GM18517 (cell line): Measurements from ENCODE around the gene FARS2.

Experiments
- ATAC-seq: cut with Tn5 transposase; IDR thresholded peaks from one replicate; pipeline ENCODE4 v1.9.1; 2021; ENCODE audit warnings: mild to moderate bottlenecking, moderate library complexity; ENCODE audit not compliant: unreplicated experiment

The FARS2 gene

GRCh38 chr6:5707281-5708045, 446.1 kb downstream of the FARS2 start:
- no peak for ATAC-seq

- ATAC-seq = no peak
These were observed 449.2 kb downstream of the FARS2 start for GRCh38 chr6:5710516-5710915.

DNA sequence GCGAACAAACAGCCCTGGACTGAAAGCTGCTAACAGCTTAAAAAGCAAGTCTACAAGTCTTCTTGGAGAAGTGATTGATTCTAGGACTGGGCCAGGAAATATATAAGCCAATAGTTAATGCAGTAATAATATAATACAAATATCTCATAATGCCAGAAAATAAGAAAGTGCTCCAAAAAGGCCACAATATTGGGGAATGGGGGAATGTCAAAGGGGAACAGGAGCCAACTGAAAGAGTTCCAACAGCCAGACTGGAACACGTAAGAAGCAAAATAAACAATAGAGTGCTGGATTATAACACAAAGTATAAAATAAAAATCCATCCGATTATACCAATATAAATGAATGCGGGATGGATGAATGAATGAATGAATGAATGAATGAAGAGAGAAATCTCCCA, 449.6 kb downstream of the FARS2 start:
- no peak for ATAC-seq

GRCh38 chr6:5712349-5713215, 451.3 kb downstream of the FARS2 start:
- ATAC-seq = no peak

GRCh38 chr6:5713519-5713918, 452.2 kb downstream of the FARS2 start:
- ATAC-seq = no peak

- no peak for ATAC-seq
These were observed 457.1 kb downstream of the FARS2 start for GRCh38 chr6:5718231-5718947.

DNA sequence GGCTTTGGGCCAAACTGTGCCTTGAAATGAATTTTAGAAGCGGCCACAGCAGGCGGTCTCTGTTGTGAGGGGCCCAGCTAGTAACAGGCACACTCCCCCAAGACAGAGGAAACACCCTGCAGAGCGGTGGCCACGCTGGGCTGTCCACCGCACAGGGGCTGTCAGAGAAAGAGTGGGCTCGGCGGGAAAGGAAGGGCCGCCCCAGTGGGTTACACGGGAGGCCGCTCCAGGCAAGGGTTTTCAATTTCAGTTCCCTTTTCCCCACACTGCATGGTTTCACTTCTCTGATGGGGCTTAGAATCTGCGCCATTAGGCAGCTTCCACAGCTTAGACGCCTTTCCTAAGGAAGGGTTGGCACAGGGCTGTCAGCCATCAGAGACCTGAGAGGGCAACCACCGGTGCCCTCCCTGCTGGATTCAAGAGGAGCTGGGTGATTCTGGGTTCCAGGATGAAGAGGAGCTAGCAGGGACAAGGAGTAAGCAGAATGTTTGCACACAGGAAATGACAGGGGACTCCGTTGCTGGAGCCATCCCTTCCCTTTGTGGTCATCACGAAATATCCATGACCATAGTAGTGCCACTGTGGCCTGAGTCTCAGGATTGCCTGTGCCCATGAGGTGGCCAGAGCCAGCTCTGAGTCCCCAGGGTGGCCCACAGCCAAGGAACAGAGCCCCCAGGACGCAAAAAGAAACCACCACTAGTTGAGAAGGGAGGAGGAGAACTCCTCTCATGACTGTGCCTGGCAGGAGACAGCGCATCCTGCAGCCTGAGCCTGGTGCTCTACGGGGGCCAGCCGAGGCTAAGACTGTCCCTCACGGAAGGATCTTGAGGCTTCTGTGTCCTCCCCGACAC, 462.8 kb downstream of the FARS2 start:
- ATAC-seq = peak; percentile 99

GRCh38 chr6:5724911-5725310, 463.6 kb downstream of the FARS2 start:
- ATAC-seq = no peak

- ATAC-seq = no peak
These were observed 465.8 kb downstream of the FARS2 start for GRCh38 chr6:5726976-5727718.

DNA sequence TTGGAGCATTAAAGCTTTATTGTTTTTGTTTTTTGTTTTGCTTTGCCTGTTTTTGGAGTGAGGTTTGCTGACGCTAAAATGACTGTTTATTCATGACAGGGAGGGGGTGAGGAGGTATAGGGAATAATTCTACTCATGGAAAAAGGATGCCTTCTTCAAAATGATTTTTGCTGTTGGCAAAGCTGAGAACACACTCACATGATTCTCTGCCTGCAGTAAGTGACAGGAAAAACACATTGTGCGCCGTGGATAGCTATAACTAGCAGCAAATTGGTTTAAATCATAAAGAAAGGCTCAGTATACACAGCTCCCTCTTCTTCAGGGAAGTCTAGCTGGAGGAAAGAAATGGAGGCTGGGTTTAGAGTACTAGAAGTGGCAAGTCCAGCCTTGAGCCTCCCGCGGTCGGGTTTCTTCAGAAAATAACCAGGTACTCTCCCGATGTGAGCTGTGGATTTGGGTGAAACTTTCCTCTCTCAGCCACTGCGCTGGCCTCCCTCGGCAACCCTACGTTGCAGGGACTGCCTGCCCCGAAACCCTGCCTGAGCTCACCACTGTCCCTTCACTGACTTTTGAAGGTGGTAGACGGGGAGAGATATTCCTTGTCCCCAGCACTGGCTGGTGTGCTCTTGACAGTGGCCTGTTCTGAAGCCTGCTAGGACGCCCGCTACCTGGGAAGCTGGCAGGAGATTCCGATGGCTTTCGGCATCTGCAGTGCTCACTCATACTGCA, 467.2 kb downstream of the FARS2 start:
- ATAC-seq = no peak

DNA sequence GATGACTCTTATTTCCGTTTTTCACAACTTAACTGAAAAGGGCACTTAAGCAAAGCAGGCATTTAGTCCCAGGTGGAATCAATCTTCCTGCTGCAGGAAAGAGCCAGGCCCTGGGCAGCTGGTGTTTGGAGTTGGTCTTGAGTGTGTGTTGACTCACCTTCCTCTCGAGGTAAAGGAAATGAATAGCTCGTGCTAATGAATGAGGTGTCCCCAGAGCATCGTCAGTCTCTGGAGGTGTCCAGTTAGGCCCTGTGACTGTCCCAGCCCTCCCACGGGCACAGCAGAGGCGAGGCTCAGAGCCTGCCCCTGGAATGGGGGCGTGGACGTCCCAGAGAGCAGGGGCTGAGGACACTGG, 467.7 kb downstream of the FARS2 start:
- no peak for ATAC-seq

DNA sequence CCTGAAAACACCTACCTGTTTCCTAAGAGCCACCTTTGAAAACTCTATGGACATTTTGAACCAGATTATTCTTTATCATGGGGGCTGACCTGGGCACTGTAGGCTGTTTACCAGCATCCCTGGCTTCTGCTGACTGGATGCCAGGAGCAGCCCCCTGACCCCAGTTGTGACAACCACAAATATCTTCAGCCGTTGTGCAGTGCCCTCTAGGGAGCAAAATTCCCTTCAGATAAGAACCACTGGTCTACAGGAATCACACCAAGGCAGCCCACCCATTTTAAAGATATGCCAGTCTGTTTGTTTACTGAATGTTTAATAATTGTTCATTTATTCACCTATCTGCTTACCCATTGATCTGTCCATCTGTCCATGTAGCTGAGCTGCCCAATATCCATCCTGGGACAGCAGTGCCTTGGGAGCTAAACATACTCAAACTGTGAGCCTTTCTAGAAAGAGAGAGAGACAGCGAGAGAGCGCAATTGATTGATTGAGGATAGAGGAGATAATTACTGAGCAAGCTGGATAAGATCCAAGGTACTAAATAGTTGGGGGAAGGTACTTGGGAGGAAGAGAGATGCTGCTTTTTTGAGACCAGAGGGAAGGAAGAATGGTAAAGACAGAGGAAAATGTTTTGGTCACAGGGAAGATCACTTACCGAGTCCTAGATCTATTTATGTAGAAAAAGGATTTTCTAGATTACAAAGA, 468.7 kb downstream of the FARS2 start:
- ATAC-seq = no peak

DNA sequence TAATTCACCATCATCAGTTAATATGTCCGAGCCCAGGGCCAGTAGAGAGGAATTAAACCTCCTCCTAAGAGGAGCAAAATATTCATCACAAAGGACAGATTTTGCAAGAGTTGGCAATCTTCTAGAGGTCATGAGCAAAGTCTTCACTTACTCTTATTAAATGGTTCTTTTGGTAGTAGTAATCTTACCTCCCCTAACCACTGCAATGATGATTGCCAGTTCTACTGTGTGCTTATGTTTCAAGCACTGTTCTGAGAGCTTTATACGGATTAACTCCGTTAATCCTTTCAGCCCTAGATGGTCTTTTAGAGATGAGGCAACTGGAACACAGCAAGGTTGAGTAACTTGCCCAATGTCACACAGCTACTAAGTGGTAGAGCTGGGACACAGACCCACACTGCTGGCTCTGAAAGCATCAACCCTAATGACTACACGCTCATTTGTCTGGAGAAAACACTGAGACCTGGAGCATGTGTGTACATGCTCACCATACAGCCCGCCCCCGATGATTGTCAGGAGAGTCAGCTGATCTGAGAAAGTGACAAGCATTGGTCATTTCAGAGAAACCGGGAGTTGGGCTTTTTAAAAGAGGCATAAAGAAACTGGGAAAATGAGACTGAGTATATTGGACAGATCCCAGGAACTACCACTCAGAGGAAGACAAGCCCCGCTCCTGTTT, 469.4 kb downstream of the FARS2 start:
- ATAC-seq = no peak

GRCh38 chr6:5731435-5731834, 470.1 kb downstream of the FARS2 start:
- no peak for ATAC-seq

DNA sequence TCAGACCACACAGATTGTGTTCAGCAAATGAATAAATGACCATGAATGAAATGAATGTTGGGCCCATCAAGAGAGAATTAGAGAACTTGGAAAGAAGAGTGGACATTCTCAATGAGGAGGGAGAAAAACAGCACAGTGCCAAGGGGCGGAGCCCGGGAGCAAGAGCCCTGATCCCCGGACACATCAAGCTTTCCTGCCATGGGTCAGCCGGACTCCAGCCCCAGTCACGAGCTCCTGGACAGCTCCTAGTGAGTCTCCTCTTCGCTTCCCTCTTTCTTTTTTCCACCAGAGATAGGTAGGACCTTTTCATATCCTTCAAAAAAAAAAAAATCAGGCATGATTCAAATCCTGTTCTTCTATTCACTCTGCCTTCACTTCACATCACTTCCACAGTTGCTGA, 471.2 kb downstream of the FARS2 start:
- no peak for ATAC-seq

- no peak for ATAC-seq
These were observed 474.9 kb downstream of the FARS2 start for GRCh38 chr6:5736016-5736738.

- no peak for ATAC-seq
These were observed 476.1 kb downstream of the FARS2 start for GRCh38 chr6:5737460-5737859.

DNA sequence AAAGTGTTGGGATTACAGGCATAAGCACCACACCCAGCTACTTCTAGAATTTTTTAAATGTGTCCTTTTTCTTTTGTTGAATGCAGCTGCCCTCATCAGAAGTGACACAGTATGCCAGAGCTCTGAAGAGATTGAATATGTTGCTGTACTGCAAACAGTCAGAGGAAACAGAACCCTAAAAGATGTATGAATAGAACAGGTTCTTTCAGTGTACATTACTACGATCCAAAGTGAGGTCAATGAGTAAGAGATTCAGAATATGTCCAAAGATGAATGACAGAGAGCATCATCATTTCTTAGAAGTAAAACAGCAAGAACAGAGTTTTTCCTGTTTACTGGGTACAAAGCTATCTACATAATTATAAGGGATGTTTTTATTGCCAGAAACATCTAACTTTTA, 476.9 kb downstream of the FARS2 start:
- ATAC-seq = no peak
